Erythroblast (primary cell): ENCODE measurements around the gene PIK3C2G.

Experiments
- GATA1 ChIP-seq: IDR thresholded peaks from 2 replicates; pipeline ENCODE4 v1.6.1; 2011; ENCODE audit warnings: low read depth, mild to moderate bottlenecking, control low read depth, low read length, moderate library complexity
- POLR2A ChIP-seq: IDR thresholded peaks from 2 replicates; pipeline ENCODE4 v1.6.1; 2011; ENCODE audit warnings: mild to moderate bottlenecking, low read length

DNA sequence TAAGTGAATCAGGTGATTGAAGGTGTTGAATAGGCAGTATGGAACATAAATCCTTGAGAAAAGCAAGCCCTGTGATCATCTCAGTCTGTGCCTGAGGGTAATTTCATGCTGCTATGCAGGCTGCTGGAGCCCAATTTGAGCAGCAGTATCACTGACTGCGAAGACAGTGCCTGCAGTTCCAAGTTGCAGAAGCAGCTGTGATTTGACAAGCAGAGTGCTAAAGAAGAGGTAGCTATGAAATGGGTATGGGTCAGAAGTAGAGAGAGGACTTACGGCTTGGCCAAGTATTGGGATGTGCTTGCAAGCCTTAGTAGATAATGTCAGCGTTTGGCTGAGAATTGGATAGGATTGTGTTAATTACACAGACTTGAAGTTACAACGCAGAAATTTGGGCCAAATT, 22.5 kb downstream of the PIK3C2G start:
- no peak for TF ChIP-seq POLR2A
- TF ChIP-seq GATA1: no peak
